Activated CD4-positive, alpha-beta T cell treated with anti-CD3 and anti-CD28 coated beads for 48 hours (primary cell): ENCODE data around the gene LAMA3.

Experiments
- DNase-seq: peaks from one replicate; pipeline ENCODE4 v3.0.0-alpha.2; 2020

The LAMA3 gene

DNA sequence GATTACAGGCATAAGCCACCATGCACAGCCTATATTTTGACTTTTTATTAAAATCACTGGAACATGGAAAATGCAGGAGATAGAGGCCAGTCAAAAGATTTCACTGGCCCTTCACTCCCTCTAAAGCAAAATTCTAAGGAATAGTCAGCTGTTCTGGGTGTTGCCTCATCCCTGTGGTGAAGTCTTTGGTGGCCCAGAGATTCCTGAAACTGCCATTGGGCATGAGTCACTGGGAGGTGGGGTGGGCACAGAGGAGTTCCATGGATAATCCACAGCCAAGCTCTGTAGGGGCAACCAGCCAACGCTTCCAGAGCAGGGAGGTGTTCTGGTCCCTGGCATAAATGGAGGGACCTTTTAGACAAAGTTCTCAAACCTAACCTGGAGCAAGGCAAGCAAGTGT is 235.6 kb downstream of the LAMA3 start:
- DNase-seq = no peak

GRCh38 chr18:23926571-23926970 is 237.3 kb downstream of the LAMA3 start:
- DNase-seq = no peak

- no peak for DNase-seq
These were observed 238.8 kb downstream of the LAMA3 start for GRCh38 chr18:23927821-23928746.

DNA sequence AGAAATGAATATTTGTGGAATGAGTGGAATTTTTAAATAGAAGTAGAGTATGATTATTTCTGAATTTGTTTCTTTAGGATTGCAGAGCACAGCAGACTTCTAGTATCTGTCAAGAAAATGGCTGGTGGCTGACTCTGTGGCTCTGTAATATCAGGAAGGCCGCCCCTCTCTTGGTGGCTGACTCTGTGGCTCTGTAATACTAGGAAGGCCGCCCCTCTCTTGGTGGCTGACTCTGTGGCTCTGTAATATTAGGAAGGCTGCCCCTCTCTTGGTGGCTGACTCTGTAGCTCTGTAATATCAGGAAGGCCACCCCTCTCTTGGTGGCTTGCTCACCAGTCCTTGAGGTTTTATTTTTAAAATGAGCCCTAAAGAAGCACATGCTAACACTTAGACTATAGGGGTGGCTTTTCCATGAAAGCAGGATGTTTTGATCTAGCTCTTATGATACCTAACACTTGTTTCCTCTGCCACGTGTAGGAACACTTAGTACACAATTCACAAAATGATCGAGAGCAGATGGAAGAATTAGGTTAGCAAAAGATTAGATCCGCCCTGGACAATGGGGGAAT is 240.2 kb downstream of the LAMA3 start:
- no peak for DNase-seq

DNA sequence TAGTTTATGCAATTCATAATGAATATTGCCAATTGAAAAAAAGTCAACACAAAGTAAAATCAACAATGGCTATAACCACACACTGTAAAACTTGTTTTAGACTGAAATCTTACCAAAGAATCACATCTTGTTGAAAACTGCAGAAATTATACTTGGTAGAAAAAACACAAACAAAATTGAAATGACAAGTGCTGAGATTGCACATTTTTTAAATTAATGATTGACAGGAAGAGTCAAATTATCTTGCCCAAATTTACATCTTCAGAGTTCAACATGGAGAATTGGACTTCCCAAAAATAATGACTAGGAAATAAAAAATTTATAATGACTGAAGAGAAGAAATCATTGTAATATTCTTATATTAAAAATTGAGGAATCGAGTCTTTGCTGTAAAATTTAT is 240.7 kb downstream of the LAMA3 start:
- no peak for DNase-seq

DNA sequence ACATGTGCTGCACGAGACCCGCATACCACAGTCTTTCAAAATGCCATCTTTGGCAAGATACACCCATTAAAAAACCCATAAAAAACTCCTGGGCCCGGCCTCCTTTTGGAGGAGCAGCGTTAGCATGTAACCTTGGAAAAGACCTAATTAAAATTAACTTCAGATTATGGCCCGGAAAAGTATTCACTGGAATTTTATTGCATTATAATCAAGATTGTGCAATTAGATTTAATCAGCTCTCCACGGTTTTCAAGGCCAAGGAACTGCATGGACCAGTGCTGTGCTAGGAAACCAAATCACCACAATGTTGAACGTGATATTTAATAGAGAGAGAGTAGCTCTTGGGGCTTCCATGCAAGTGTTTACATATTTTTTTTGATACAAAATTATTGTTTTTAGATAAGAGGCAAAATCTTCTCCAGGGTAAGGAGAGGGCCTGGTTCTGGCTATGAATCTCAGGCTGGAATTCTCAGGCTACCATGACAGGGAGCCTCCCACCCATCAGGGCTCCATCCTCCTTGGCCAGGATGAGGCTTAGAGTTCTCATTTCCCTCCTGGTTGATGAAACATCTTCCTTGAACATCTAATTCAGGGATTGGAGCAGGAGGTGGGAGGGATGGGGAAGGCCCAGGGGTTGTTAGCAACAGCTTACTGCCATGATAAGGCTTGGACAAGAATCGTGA is 243.3 kb downstream of the LAMA3 start:
- no peak for DNase-seq

- DNase-seq = no peak
These were observed 244.2 kb downstream of the LAMA3 start for GRCh38 chr18:23933407-23933806.

GRCh38 chr18:23934252-23934651 is 245.0 kb downstream of the LAMA3 start:
- DNase-seq = no peak

DNA sequence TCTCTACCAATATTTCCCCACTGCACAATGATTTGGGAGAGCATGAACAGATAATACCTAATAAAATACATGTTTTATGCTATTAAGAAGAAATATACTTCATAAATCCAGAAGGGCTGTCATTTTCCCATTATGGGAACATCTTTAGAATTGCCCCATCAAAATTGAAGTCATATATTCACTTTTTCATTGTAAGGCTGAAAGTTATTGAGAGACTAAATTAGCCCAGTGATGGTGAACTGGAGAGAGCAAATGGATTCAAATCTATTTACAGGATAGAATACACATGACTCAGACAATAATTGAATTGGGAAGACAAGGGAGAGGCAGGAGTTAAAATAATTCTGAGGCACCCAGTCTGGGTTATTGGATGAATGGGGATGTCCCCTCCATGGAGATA is 245.6 kb downstream of the LAMA3 start:
- no peak for DNase-seq

- no peak for DNase-seq
These were observed 246.6 kb downstream of the LAMA3 start for GRCh38 chr18:23935804-23936203.

GRCh38 chr18:23936381-23936958 is 247.2 kb downstream of the LAMA3 start:
- no peak for DNase-seq

DNA sequence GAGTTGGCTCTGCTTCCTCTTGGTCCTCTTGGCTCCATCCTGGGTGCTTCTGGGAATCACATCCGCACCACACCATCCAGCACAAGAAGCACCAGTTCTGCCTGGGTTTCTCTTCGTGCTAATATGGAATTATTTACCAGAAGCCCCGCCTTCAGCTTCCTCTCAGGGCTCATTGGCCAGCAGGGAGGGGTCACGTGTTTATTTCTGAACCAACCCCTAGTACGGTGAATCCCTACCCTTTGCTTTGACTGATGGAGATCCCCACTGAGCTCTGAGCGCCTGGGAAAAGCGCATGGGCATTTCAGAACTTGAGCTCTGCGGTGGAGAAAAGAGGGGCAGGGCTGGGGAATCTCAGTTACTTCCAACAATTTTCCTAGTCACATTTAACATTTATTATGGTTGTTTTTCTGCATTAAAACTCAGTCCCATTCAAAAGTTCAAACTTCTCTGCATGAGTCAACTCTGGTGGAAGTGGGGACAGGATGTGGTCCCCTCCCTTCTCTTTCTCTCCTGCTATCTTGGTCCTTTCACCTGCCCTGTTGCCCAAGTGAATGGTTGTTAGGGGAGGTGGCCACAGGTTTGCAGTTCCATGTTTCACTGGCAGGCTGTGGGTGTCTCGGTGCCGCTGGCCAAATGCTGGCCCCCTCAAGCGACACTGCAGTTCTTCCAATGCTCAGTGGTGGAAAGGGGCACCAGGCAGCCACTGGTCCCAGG is 248.9 kb downstream of the LAMA3 start:
- DNase-seq = no peak

DNA sequence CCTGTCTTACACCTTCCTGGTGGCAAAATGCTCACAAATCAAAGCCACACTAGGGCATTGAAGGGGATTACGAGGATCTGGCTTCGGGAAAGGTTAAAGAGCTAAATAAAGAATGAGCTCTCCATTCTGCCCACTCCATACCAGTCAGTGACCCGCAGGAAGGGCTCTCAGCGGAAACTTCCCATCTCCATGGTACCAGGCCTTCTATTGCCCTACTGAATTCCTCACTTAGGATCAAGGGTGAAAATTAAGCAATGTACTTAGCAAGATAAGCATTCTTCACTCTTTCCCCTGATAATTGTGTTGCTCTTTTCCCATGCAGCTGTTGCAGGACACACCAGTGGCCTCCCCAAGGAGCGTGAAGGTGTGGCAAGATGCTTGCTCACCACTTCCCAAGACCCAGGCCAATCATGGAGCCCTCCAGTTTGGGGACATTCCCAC is 249.7 kb downstream of the LAMA3 start:
- no peak for DNase-seq

GRCh38 chr18:23939366-23939765 is 250.1 kb downstream of the LAMA3 start:
- DNase-seq = no peak

- DNase-seq = no peak
These were observed 250.6 kb downstream of the LAMA3 start for GRCh38 chr18:23939896-23940295.

GRCh38 chr18:23941791-23942190 is 252.5 kb downstream of the LAMA3 start:
- DNase-seq = no peak

GRCh38 chr18:23943104-23943503 is 253.9 kb downstream of the LAMA3 start:
- peak; percentile 61 for DNase-seq

DNA sequence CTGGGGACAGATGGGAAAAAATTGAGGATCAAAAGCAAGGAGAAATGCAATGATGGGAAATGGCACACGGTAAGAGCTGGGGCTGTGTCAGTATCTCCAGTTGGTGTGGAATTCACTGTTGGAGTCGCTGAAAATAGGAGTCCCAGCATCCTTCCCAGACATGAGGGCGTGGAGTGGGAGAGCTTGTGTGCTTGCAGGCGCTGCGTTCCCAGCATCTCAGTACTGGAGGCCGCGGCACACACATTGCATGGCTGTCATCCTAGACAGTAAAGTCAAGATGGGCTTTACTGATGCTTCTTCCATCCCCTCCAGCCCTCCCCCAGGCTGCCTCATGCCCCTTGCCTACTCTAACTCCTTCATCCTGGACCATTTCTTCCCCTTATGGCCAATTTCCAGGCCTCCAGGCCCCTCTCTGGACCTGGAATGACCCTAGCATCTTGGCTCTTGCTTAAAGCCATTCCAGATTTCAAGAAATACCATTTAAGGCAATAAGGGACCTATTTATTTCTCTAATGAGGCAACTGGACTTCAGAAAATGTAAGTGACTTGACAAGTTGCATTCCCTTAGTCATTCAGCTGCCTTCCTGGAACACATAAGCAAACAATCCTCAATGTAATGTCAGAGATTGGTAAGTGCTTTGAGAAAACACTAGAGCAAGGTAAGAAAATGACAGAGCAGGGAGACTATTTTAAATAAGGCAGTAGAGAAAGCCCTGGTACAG is 254.8 kb downstream of the LAMA3 start:
- DNase-seq = no peak

GRCh38 chr18:23945416-23946079 is 256.3 kb downstream of the LAMA3 start:
- DNase-seq = no peak

DNA sequence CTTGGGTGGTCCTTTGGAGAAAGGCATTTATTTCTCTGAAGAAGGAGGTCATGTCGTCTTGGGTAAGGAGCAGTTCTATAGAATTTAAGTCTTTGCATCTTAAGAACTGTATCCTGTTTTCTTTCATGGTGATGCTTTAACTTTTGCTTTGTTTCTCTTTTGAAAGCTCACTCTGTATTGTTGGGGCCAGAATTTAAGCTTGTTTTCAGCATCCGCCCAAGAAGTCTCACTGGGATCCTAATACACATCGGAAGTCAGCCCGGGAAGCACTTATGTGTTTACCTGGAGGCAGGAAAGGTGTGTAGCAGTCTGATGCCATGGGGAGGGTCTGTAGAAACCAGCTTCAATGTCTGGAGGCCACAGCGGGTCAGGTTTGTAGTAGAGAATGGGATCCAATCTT is 260.6 kb downstream of the LAMA3 start:
- no peak for DNase-seq

- DNase-seq = no peak
These were observed 261.4 kb downstream of the LAMA3 start for GRCh38 chr18:23950644-23951043.

DNA sequence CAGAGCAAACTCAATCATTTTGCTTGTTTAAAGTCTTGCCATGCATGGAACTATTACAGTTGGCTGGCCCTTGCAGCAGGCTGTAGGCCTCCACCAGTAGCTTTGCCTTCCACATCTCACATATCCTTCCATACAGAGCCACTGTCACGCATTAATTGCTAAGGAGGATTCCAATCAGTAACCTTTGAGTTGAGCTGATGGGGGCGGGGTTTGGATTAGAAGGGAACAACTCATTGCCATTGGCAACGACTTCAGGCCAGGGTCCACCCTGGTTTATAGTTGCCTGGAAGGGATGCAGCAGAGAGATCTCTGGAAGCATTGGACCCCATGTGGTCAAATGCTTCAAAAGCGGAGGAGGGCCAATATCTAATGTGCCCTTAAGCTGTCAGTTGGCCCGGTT is 262.0 kb downstream of the LAMA3 start:
- no peak for DNase-seq
